Trophoblast cell (in vitro differentiated cells and primary cell): ENCODE data around the gene GYPC.
"Not testable (repeated sequence)": the region's sequence is repeated elsewhere in the genome, so short reads cannot be mapped to it uniquely, and the experiment has no call there.

ENCODE experiments used
- DNase-seq, 2 donors: peaks; one replicate each; pipeline ENCODE4 v3.0.0-alpha.2; 2016
- H2AFZ ChIP-seq: 2 replicates; pipeline ENCODE4 v1.6.1; 2013; ENCODE audit warnings: low read length, moderate library complexity, mild to moderate bottlenecking; ENCODE audit not compliant: insufficient read depth, poor library complexity
- H2AK5ac ChIP-seq: 2 replicates; pipeline ENCODE4 v1.6.1; 2013; ENCODE audit warnings: mild to moderate bottlenecking, low read length
- H2BK120ac ChIP-seq: 2 replicates; pipeline ENCODE4 v1.6.1; 2013; ENCODE audit warnings: low read length, mild to moderate bottlenecking, moderate library complexity; ENCODE audit not compliant: insufficient read depth, poor library complexity
- H2BK12ac ChIP-seq: 2 replicates; pipeline ENCODE4 v1.6.1; 2013; ENCODE audit warnings: mild to moderate bottlenecking, low read length, moderate library complexity
- H2BK5ac ChIP-seq: 2 replicates; pipeline ENCODE4 v1.6.1; 2013; ENCODE audit warnings: low read length, low read depth, moderate library complexity, mild to moderate bottlenecking; ENCODE audit not compliant: poor library complexity
- H3K14ac ChIP-seq: 2 replicates; pipeline ENCODE4 v1.6.1; 2013; ENCODE audit warnings: mild to moderate bottlenecking, low read length
- H3K18ac ChIP-seq: 2 replicates; pipeline ENCODE4 v1.6.1; 2013; ENCODE audit warnings: mild to moderate bottlenecking, low read length
- H3K23ac ChIP-seq: 2 replicates; pipeline ENCODE4 v1.6.1; 2013; ENCODE audit warnings: low read length
- H3K27ac ChIP-seq: 2 replicates; pipeline ENCODE4 v1.5.1; 2013; ENCODE audit warnings: low read depth, mild to moderate bottlenecking, inconsistent platforms, low read length, moderate library complexity
- H3K27me3 ChIP-seq: 2 replicates; pipeline ENCODE4 v1.6.1; 2013; ENCODE audit warnings: inconsistent platforms, mild to moderate bottlenecking, low read length, moderate library complexity; ENCODE audit not compliant: insufficient read depth
- H3K36me3 ChIP-seq, 2 experiments: 1 replicate in 1 of 2; 2 replicates in 1 of 2; pipeline ENCODE4 v1.6.1; 2013; ENCODE audit warnings: low read length in 2 of 2, mild to moderate bottlenecking in 2 of 2, moderate library complexity in 1 of 2; ENCODE audit not compliant: insufficient read depth in 2 of 2, control insufficient read depth in 1 of 2
- H3K4ac ChIP-seq: 2 replicates; pipeline ENCODE4 v1.6.1; 2013; ENCODE audit warnings: low read depth, mild to moderate bottlenecking, low read length, moderate library complexity
- H3K4me1 ChIP-seq, 2 experiments: 1 replicate in 1 of 2; 2 replicates in 1 of 2; pipeline ENCODE4 v1.6.1; 2013; ENCODE audit warnings: low read length in 2 of 2, mild to moderate bottlenecking in 2 of 2, moderate library complexity in 1 of 2; ENCODE audit not compliant: insufficient read depth in 2 of 2, control insufficient read depth in 1 of 2
- H3K4me2 ChIP-seq: 2 replicates; pipeline ENCODE4 v1.6.1; 2013; ENCODE audit warnings: inconsistent platforms, mild to moderate bottlenecking, low read length, moderate library complexity
- H3K4me3 ChIP-seq: 2 replicates; pipeline ENCODE4 v1.5.1; 2013; ENCODE audit warnings: mild to moderate bottlenecking, low read depth, low read length, inconsistent platforms
- H3K79me1 ChIP-seq: one replicate; pipeline ENCODE4 v1.6.1; 2013; ENCODE audit warnings: low read length
- H3K79me2 ChIP-seq: 2 replicates; pipeline ENCODE4 v1.6.1; 2013; ENCODE audit warnings: low read length, mild to moderate bottlenecking; ENCODE audit not compliant: control insufficient read depth, insufficient read depth, poor library complexity
- H3K9ac ChIP-seq: 2 replicates; pipeline ENCODE4 v1.6.1; 2013; ENCODE audit warnings: mild to moderate bottlenecking, low read length
- H3K9me3 ChIP-seq: 2 replicates; pipeline ENCODE4 v1.6.1; 2013; ENCODE audit warnings: low read depth, mild to moderate bottlenecking, control low read depth, inconsistent platforms, low read length; ENCODE audit not compliant: insufficient read depth
- H4K12ac ChIP-seq: 2 replicates; pipeline ENCODE4 v1.6.1; 2013; ENCODE audit warnings: low read depth, mild to moderate bottlenecking, low read length, moderate library complexity
- H4K8ac ChIP-seq: 2 replicates; pipeline ENCODE4 v1.6.1; 2013; ENCODE audit warnings: low read depth, mild to moderate bottlenecking, low read length, moderate library complexity
- H4K91ac ChIP-seq: one replicate; pipeline ENCODE4 v1.6.1; 2013; ENCODE audit warnings: low read depth, mild to moderate bottlenecking, low read length, moderate library complexity
- WGBS: extraction: QIAGEN DNeasy Blood & Tissue Kit; methylation state at CpG from one replicate; pipeline ENCODE4 v1.1.7; 2013; ENCODE audit warnings: missing lambda C conversion rate; ENCODE audit not compliant: insufficient read length, insufficient coverage; ENCODE audit errors: extremely low coverage; 5-methylcytosine and 5-hydroxymethylcytosine counted together

Gene GYPC

DNA sequence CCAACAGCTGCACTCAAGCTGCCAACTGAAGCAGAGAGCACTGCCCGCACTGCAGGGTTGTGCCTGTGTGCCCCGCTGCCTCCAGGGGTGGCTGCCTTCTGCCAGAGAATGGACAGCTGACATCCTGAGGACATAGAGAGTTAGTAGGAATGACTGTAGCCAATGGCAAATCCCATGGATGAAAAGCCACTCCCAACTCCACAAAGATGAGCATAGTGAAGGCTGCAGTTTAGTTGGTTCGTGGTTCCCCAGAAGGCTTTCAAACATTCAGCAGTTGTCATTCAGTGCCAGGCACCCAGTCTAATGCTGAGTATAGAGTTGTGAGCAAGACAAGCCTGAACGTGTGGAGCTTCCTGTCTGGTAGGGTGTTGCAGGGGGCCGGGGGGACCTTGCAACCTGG is 30.3 kb downstream of the GYPC start:
- peaks cover 0 to 2% of the 10 kb centered on the region in 2 experiments for H3K36me3 ChIP-seq
- H3K23ac ChIP-seq = no peak overlapping the region
- no peak overlapping the region for H2BK5ac ChIP-seq
- no peak overlapping the region for H2AFZ ChIP-seq
- H3K4me3 ChIP-seq = no peak overlapping the region
- WGBS = no CpG with 5 or more reads among the region's 5 CpGs
- H3K9ac ChIP-seq = no peak overlapping the region
- H3K27me3 ChIP-seq = no peaks in the 10 kb centered on the region
- peaks cover 7% of the 10 kb centered on the region for H3K9me3 ChIP-seq
- no peak overlapping the region for H3K14ac ChIP-seq
- no peak overlapping the region for H3K4me2 ChIP-seq
- no peak overlapping the region for H2AK5ac ChIP-seq
- H2BK120ac ChIP-seq = no peak overlapping the region
- H3K79me1 ChIP-seq = no peaks in the 10 kb centered on the region
- no peak overlapping the region for H4K91ac ChIP-seq
- no peak overlapping the region for H4K12ac ChIP-seq
- no peaks in the 10 kb centered on the region for H3K4me1 ChIP-seq
- H2BK12ac ChIP-seq = no peak overlapping the region
- no peak overlapping the region for H3K18ac ChIP-seq
- no peak for DNase-seq
- H3K4ac ChIP-seq = no peak overlapping the region
- no peaks in the 10 kb centered on the region for H3K79me2 ChIP-seq
- H3K27ac ChIP-seq = no peak overlapping the region
- H4K8ac ChIP-seq = no peak overlapping the region

DNA sequence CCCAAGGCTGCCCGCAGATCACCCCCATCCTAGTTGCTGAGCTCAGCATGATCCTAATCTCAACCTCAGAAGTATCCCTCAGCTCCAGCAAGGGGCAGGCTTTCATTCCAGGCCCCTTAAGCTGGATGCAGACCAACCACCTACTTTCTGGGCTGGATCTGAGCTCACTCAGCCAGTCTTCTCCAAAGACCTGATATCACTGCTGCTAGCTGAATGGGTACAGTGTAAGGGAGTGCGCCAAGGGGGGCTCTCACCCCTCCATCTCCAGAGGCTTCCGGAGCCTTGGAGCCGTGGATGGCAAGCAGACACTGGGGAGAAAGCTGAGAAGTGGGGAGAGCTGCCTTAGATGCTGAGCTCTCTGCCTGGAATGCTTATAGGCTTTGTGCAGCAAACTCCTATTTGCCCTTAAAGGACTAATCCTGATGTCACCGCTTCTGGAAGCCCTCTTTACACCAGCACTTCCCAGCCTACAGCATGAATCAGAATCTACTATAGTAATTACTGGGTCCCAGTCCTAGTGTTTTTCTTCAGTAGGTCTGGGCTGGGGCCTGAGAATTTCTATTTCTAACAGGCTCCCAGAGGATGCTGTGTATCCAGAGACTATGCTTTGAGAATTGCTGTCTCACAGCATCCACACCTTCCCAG is 31.0 kb downstream of the GYPC start:
- no CpG with 5 or more reads among the region's 5 CpGs for WGBS
- H3K36me3 ChIP-seq = peaks cover 0 to 2% of the 10 kb centered on the region in 2 experiments

DNA sequence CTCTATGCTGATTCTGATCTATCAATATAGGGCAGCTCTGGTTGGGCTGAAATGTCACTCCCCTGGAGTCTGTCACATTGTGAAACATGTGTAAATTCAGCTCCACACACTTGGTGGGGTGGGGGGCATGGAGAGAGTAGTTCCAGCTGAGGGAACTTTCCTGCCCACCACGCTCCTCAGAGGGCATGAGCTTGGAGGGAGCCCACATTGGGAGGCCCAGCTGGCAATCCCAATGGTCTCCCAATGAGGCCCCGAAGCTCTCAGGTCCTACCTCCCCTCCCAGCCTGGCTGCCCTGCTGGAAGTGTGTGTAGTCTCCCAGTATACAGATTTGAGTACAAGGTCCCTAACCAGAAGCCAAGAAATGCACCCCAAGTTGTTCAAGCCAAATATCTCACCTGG is 31.5 kb downstream of the GYPC start:
- Histone ChIP-seq H4K12ac (no peak overlapping the region), H3K79me1 (no peaks in the 10 kb centered on the region), H4K91ac (no peak overlapping the region), H3K4me1 (no peaks in the 10 kb centered on the region), H3K18ac (no peak overlapping the region), H2AFZ (no peak overlapping the region), H3K27ac (no peak overlapping the region), H3K79me2 (no peaks in the 10 kb centered on the region), H3K9ac (no peak overlapping the region), H2BK120ac (no peak overlapping the region), H3K27me3 (no peaks in the 10 kb centered on the region), H3K4ac (no peak overlapping the region), H3K36me3 (peaks cover 0 to under 1% of the 10 kb centered on the region in 2 experiments), H3K23ac (no peak overlapping the region), H3K14ac (no peak overlapping the region), H3K9me3 (peaks cover 7% of the 10 kb centered on the region), H3K4me3 (no peak overlapping the region), H4K8ac (no peak overlapping the region), H2BK12ac (no peak overlapping the region), H2BK5ac (no peak overlapping the region), H3K4me2 (no peak overlapping the region), H2AK5ac (no peak overlapping the region)
- WGBS = no CpG with 5 or more reads among the region's 2 CpGs
- DNase-seq = no peak

More for the DNA sequence above, 31.0 kb downstream of the GYPC start:
- H4K8ac ChIP-seq = no peak overlapping the region
- no peaks in the 10 kb centered on the region for H3K79me2 ChIP-seq
- peaks cover 7% of the 10 kb centered on the region for H3K9me3 ChIP-seq
- no peak overlapping the region for H4K12ac ChIP-seq
- no peaks in the 10 kb centered on the region for H3K27me3 ChIP-seq
- no peak overlapping the region for H3K14ac ChIP-seq
- H2AFZ ChIP-seq = no peak overlapping the region
- H2AK5ac ChIP-seq = no peak overlapping the region
- H3K23ac ChIP-seq = no peak overlapping the region
- H2BK5ac ChIP-seq = no peak overlapping the region
- no peak overlapping the region for H4K91ac ChIP-seq
- no peak for DNase-seq
- H3K18ac ChIP-seq = no peak overlapping the region
- no peak overlapping the region for H3K9ac ChIP-seq
- H3K79me1 ChIP-seq = no peaks in the 10 kb centered on the region
- H3K4me3 ChIP-seq = no peak overlapping the region
- no peak overlapping the region for H3K4ac ChIP-seq
- H3K4me1 ChIP-seq = no peaks in the 10 kb centered on the region
- no peak overlapping the region for H2BK120ac ChIP-seq
- H3K27ac ChIP-seq = no peak overlapping the region
- no peak overlapping the region for H3K4me2 ChIP-seq
- H2BK12ac ChIP-seq = no peak overlapping the region

DNA sequence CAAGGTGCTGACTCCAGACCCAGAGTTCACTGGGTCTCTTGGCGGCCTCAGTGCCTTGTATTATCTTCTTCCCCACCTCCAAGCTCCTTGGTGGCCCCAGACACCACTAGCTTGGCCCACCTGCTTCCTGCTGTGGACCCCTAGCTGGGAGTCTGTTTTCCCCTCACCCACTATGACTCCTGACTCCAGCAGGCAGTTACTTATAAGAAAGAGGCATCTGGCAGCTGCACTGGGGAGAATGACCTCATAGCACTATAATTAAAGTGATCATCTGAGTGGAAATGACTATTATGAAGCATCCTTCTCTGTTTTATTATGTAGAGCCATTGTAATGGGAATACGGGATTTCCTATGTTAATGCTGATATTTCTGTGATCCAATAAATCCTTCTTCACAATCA is 32.6 kb downstream of the GYPC start:
- not testable (repeated sequence) for H3K14ac ChIP-seq, H3K36me3 ChIP-seq, H3K18ac ChIP-seq, H2BK120ac ChIP-seq, H2BK12ac ChIP-seq, H3K79me1 ChIP-seq, H2AFZ ChIP-seq, H3K27ac ChIP-seq, DNase-seq, H3K23ac ChIP-seq, H3K4me1 ChIP-seq, H4K91ac ChIP-seq, H3K4ac ChIP-seq, H3K27me3 ChIP-seq, H3K9me3 ChIP-seq, H4K12ac ChIP-seq, H3K9ac ChIP-seq, H2AK5ac ChIP-seq, H3K4me2 ChIP-seq, H3K79me2 ChIP-seq, H4K8ac ChIP-seq, H2BK5ac ChIP-seq, H3K4me3 ChIP-seq
- no CpG with 5 or more reads among the region's 2 CpGs for WGBS
